Activated CD8-positive, alpha-beta memory T cell treated with anti-CD3 and anti-CD28 coated beads, Interleukin-2, amount 50 U/mL, for 4 hours (primary cell): ENCODE results near the gene XPA.
"Not testable (repeated sequence)": the region's sequence is repeated elsewhere in the genome, so short reads cannot be mapped to it uniquely, and the experiment has no call there.

Experiments
- DNase-seq: peaks from one replicate; pipeline ENCODE4 v3.0.0-alpha.2; 2020

The XPA gene

DNA sequence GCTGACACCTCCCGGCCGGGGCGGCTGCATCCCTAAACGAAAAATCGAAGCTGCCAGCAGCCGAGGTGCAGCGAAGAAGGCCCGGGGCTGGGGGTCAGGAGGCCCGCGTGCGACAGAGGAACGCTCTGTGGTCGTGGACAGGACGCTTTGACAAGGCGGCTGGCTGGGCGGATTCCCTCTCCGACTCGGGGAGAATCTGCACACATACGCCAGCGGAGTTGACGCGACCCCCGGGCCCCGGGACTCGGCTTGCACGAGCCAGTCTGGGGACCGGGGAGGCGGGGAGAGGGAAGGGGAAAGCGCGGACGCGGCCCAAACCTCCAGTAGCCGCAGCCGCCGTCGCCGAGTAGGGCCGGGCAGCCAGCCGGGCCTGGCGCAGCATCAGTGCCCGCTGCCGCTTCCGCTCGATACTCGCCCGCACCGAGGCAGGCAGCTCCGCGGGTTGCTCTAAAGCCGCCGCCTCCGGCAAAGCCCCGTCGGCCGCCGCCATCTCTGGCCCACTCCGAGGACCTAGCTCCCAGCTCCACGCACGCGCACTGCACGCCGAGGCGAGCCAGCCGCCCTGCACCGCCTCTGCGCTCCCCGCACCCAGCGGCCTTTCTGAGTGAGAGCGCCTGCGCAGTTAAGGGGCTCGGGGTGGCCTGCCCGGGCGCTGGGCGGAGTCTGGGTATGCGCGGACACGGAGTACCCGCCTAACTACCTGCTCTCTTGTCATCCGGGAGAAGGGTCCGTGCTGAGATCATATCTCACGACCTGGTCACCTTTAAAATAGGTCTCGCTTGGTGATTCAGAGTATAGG is at the start of gene XPA:
Gene XPA (minus strand): TSS at position 538 of the 799 bp plus-strand sequence. CDS start 48 bp downstream, at position 490.
- peak; percentile 97 for DNase-seq

- no peak for DNase-seq
Observed at GRCh38 chr9:97744710-97745708, 47.9 kb upstream of the XPA start.

- not testable (repeated sequence) for DNase-seq
Observed at GRCh38 chr9:97744025-97744424, 46.9 kb upstream of the XPA start.

DNA sequence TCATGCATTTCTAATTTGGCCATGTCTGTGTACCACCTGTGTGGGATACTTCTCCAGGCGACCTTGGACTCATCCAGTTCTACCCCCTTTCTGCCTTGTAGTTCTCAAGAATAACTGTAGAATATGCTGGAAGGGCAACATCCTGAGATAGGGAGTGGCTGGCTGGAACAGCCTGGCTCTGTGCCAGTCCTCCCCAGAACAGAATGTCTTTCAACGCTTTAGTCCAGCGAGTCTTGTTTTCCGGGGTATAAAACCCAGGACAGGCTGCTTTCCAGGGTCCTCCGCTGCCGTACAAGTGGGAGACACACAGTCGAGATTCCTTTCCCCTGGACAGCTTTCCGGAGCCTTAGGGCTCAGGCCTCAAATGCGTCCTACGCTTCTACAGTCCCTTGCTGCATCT is 45.4 kb upstream of the XPA start:
- DNase-seq = no peak

DNA sequence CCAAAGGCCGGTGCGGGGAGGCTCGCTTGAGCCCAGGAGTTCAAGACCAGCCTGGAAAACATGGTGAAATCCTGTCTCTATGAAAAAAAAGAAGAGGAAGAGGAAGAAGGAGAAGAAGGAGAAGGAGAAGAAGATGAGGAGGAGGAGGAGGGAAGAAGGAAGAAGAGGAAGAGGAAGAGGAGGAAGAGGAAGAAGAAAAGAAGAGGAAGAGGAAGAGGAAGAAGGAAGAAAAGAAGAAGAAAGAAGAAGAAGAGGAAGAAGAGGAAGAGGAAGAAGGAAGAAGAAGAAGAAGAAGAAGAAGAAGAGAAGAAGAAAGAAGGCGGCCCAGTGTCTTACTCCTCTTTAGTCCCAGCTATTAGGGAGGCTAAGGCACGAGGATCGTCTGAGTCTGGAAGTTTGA is 44.8 kb upstream of the XPA start:
- no peak for DNase-seq

DNA sequence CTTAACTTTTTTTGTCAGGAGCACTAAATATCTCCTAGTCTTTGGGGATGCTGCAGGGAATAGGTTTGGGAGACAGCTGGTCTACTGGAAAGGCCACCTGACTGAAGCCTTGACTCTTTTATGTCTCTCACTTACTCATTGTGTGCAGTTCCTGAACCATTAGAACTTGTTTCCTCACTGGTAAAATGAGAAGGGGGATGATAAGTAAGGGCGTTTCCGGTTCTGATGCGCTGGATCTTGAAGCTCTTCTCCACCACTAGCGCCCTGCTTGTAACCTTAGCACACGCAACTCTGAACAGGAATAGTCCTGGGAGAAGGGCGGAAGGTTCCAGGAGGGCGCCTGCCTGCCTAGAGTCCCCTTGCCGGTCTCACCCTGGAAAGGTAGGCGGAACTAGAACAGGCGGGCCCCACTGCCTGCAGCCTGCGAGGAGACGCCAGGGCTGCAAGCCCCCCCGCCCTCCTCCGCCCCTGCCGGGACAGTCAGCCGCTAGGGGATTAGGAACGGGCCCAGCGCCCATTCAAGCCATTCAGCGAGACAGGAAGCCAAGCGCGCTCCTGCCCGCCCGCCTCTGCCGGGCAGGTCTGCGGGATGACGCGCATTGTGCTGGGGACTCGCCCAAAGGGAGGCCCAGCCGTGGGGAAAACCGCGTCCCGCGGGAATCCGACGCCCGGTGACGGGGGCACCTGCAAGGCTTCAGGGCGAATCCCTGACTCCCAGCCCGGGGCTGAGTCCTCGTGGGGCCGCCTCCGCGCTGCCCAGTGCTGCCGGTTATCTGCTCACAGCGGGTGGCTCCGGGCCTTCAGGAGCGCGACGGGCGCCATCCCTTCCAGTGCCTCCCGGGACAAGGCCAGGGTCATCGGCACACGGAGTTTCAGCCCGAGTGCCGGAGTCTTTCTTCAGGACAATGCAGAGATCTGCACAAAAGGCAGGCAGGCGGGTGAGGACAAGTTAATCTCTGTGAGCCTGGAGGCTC is 44.0 kb upstream of the XPA start:
- DNase-seq = peak; percentile 34

DNA sequence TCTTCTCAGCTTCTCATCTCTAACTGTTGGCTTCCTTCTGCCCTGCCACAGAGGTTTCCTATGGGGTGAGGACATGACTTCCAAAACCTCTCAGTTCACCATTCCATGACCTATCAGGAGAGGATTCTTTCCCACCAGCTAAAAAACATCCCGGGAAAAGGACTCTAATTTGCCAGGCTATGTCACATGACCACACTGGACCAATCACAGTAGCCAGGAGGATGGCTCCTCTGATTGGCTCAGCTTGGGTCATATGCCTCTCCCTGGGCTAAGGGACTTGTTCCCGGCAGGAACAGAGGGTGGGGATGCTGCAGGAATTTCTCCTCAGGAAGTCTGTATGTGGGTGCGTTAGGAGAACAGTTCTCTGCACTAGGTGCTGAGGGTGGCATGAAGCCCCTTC is 40.3 kb upstream of the XPA start:
- DNase-seq = no peak

DNA sequence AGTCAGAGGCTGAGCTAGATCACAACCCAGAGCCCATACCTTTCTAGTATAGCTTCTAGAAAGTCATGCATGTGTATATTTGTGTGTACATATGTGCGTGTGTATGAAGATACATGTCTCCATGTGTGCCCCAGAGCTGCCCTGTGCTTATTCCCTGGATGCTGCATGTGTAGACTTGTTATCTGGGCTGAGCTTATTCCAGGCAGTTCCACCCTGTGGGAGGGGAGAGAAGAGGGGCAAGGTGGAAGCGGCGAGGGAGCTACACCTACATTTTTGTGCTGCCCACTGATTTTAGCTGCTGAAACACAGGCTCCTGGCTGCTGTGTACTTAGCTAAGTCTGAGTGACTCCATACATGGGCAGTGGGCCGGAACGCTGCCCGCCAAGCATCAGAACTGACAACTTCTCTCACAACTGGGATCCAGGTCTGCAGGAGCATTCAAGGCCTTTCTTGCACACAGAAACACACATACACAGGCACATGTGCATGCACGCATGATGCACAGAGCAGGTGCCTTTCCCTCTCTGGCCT is 38.0 kb upstream of the XPA start:
- no peak for DNase-seq

DNA sequence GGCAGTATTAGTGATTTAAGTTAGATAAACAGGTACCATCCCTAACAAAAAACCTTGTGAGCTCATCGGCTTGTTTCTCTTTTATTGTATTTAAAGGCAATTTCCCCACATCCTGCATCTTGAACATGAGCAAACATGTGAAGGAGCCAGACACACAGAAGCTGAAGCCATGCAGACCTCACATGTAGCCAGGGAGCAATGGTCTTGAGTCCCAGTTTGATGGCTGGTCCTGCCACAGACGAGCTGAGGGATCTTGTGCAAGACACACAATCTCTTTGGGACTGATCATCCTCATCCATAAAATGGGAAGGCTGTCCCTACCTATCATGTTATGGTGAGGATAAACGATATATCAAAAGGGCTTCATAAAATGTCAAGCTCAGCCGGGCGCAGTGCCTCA is 29.6 kb upstream of the XPA start:
- DNase-seq = no peak

GRCh38 chr9:97723819-97724218 is 26.7 kb upstream of the XPA start:
- DNase-seq = no peak

GRCh38 chr9:97722331-97722730 is 25.2 kb upstream of the XPA start:
- DNase-seq = no peak

DNA sequence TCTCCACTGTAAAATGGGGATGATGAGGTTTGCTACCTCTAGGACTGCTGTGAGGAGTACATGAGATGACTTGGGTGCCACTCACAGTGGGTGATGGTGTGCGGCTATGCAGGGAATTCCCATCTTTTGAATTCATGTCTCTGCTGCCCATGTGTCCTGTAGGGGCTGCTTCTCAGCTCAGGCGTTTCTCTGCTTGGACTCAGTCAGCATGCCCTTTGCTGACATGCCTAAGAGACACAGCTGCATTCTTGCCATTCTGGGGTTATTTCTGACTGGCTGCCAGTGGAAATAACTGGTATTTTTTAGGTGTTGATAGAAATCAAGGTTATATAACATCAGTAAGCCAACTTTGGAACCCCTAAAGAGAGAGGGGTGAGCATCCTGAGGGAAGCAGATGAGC is 24.3 kb upstream of the XPA start:
- DNase-seq = no peak

DNA sequence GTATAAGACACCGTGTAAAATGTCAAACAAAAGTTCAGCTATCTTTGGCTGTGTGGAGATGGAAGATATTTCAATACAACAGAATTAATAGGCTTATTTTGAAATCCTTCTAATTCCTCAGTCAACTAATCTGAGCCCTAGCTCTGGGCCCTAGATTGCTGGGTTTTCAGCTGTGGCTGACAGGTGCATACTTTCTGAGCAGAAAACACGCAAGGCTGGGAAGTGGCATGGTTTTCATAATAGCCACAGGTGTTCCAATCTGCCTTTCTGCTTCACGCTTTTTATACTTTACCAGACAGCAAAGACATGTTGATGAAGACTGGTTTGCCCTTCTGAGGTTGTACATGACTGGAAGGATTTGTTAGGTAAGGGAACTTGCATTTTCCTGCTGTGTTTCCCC is 20.7 kb upstream of the XPA start:
- no peak for DNase-seq

- DNase-seq = no peak
Observed at GRCh38 chr9:97714435-97714834, 17.3 kb upstream of the XPA start.

DNA sequence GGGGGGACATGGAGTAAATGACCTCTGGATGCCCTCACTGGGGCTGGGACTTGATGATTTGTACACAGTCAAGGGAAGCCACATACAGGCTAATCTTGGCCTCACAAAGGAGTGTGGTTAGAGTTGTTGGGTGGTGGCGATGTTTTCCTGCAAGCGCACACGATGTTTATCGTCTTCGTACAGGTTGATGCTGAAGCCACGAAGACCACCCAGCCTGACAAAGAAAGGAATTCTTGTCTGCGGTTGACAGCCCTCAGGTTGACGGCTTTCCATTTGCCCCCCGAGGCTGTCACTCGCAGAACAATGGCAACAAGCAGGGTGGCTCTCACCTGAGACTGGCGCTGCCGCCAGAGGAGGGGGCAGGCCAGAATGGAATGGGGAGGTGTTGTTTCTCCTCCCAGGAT is 14.1 kb upstream of the XPA start:
- DNase-seq = no peak

GRCh38 chr9:97710356-97711222 is 13.4 kb upstream of the XPA start:
- peak; percentile 29 for DNase-seq

DNA sequence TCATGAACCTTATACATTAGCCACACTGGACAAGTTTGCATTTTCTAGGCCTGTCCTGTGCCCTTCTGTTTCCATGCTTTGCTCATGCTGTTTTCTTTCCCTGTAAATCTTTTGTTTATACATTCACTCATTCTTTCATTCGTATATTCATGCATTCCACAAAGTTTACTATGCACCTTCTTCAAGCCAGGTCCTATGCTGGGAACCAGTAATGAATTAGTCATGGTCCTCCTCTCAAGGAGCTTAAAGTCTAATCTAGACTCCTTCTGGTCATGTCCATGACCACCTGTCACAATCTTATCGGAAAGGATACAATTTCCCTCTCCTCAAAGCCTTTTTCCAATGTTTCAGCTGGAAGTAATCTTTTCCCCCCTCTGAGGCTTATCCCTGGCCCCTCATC is 9.1 kb upstream of the XPA start:
- DNase-seq = no peak

- no peak for DNase-seq
Observed at GRCh38 chr9:97705354-97705950, 8.3 kb upstream of the XPA start.

- no peak for DNase-seq
Observed at GRCh38 chr9:97704851-97705250, 7.7 kb upstream of the XPA start.

DNA sequence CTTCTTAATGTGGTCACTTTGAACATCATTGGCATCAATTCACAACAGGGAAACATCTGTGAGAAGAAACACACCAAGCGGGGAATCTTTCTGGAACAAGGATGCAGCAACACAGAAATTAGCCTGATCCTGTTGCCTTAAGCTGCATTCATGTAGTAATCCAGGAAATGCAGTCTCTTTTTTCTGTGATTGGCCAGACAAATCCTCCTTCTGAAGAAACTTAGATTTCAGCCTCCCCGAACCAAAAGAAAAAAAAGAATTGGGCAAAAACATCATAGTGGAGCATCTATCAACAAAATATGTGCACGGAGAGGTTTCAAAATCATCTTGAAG is 7.2 kb upstream of the XPA start:
- DNase-seq = no peak
